MM.1S (cell line): ENCODE measurements around the gene AGBL4.

Experiments used
- EZH2phosphoT487 ChIP-seq: fragments of 300-600 bp; sonication (generic); IDR thresholded peaks from 2 replicates; pipeline ENCODE4 v1.6.1; 2018; ENCODE audit warnings: antibody characterized with exemption, low read length
- TF ChIP-seq, protein P1 (sequence below): fragments of 300-600 bp; sonication (generic); IDR thresholded peaks from 2 replicates; pipeline ENCODE4 v1.5.1; 2016; ENCODE audit warnings: antibody characterized with exemption, low read length, mixed read lengths

DNA sequence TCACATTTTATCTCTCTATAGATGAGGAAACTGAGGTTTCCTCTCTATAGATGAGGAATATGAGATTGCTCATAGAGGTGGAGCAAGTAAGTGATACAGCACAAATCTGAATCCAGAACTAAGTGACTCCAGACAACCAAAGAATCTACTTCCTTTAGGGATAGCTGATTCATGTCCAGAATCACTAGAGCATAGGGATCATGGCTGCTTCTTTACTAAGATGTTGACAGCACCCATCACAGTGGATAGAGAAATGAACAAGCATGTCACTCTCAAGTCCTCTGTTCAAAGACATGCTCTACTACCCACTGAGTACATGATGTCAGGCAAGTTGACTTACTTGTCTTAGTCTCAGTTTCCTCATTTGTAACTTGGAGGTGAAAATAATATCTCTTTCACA is 1435.7 kb downstream of the AGBL4 start:
- TF ChIP-seq, protein P1, sequence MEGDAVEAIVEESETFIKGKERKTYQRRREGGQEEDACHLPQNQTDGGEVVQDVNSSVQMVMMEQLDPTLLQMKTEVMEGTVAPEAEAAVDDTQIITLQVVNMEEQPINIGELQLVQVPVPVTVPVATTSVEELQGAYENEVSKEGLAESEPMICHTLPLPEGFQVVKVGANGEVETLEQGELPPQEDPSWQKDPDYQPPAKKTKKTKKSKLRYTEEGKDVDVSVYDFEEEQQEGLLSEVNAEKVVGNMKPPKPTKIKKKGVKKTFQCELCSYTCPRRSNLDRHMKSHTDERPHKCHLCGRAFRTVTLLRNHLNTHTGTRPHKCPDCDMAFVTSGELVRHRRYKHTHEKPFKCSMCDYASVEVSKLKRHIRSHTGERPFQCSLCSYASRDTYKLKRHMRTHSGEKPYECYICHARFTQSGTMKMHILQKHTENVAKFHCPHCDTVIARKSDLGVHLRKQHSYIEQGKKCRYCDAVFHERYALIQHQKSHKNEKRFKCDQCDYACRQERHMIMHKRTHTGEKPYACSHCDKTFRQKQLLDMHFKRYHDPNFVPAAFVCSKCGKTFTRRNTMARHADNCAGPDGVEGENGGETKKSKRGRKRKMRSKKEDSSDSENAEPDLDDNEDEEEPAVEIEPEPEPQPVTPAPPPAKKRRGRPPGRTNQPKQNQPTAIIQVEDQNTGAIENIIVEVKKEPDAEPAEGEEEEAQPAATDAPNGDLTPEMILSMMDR = no peak
- no peak for TF ChIP-seq EZH2phosphoT487
